ENCODE results near the gene CYB5R3. TPM values are rescaled to one million over a fixed set of nuclear protein-coding genes. Genes with fewer than 3 reads are reported as not detected.

Gene CYB5R3
- total and polyA plus RNA-seq, 2 donors (not counting 3 experiments of a cell fraction or from before 2014, with no cell fraction given), result 217 to 263 TPM

DNA sequence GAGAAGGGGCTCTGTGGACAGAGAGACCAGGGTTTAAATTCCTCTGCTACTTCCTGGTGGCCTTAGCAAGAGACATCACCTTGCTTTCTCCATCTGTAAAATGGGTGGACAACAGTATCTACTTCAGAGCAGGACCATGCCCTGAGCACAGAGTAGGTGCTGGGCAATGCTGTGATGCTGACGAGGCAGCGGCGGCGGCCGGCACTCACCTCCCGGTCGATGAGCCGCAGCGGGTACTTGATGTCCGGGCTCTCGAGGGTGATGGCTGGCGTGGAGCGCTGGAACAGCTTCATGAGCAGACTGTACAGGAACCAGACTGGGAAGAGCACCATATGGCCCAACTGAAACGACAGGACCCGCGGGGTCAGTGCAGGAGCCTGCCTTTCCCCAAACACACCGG lies 12.7 kb downstream of the CYB5R3 start:
- dilution Hi-C loops (cut with MboI; ENCODE audit: extremely low pct_ligation_motif_present, low sequenced_read_pairs) (no loop called here), intact Hi-C loops (cut with micrococcal nuclease) (no loop called here)
- no peaks in the 10 kb centered on the region for H3K27me3 ChIP-seq (ENCODE audit: control insufficient read depth in 2 of 2, insufficient read depth in 2 of 2, low read length in 2 of 2)
- no peak overlapping the region for H3K4me3 ChIP-seq (replicated peaks in 1 of 3; ENCODE audit: insufficient read depth in 1 of 3, low read depth in 1 of 3, low read length in 3 of 3)
- ChIA-PET POLR2A (no interaction called here), CTCF (interaction anchor here (1.3 to 1.6 kb wide), 2 partner anchors 15 to 22 kb away, joined by 4 to 15 read pairs; partner anchors contain the start of gene POLDIP3)
- no peak overlapping the region for H3K4me2 ChIP-seq (ENCODE audit: insufficient read depth, low read length)
- no TSS peak for BruUV-seq (replicated peaks)
- no peaks in the 10 kb centered on the region for H4K20me1 ChIP-seq (replicated peaks; ENCODE audit: control insufficient read depth, extremely low read depth, insufficient read depth, low read length)
- H3K79me2 ChIP-seq (ENCODE audit: control insufficient read depth, insufficient read depth, low read length), result peaks cover 23% of the 10 kb centered on the region
- H3K36me3 ChIP-seq (ENCODE audit: control insufficient read depth in 2 of 2, extremely low read depth in 1 of 2, insufficient read depth in 2 of 2, low read length in 2 of 2), result peaks cover 15 to 18% of the 10 kb centered on the region in 2 experiments
- H2AFZ ChIP-seq (ENCODE audit: low read depth, low read length), result no peak overlapping the region
- no peaks in the 10 kb centered on the region for H3K9me3 ChIP-seq (replicated peaks; ENCODE audit: control insufficient read depth, insufficient read depth, low read length)
- no peak overlapping the region for H3K9ac ChIP-seq (replicated peaks; ENCODE audit: extremely low read depth, insufficient read depth, low read length)
- DNase-seq (ENCODE audit: low read depth, low spot score), result no peak
- TF ChIP-seq, protein P1, sequence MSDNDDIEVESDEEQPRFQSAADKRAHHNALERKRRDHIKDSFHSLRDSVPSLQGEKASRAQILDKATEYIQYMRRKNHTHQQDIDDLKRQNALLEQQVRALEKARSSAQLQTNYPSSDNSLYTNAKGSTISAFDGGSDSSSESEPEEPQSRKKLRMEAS (IDR thresholded peaks at IDR 0.05; ENCODE audit: insufficient read depth, insufficient read length), result no peak
- TF ChIP-seq JUN (IDR thresholded peaks at IDR 0.05; ENCODE audit: borderline replicate concordance, insufficient read depth, insufficient read length, low read depth) (no peak), EZH2 (IDR thresholded peaks at IDR 0.05; ENCODE audit: borderline replicate concordance, low read depth, low read length, severe bottlenecking) (no peak), MYC (IDR thresholded peaks at IDR 0.05; ENCODE audit: low read depth, low read length) (no peak), POLR2A (IDR thresholded peaks at IDR 0.05; ENCODE audit: low read depth, low read length) (no peak), FOS (IDR thresholded peaks at IDR 0.05; ENCODE audit: borderline replicate concordance, insufficient read depth, low read length) (no peak), GATA2 (IDR thresholded peaks at IDR 0.05; ENCODE audit: insufficient read depth, insufficient read length, low read depth, low read length) (no peak), POLR2AphosphoS5 (IDR thresholded peaks at IDR 0.05; ENCODE audit: insufficient read depth, low read depth, low read length) (no peak)
- TF ChIP-seq, protein P2, sequence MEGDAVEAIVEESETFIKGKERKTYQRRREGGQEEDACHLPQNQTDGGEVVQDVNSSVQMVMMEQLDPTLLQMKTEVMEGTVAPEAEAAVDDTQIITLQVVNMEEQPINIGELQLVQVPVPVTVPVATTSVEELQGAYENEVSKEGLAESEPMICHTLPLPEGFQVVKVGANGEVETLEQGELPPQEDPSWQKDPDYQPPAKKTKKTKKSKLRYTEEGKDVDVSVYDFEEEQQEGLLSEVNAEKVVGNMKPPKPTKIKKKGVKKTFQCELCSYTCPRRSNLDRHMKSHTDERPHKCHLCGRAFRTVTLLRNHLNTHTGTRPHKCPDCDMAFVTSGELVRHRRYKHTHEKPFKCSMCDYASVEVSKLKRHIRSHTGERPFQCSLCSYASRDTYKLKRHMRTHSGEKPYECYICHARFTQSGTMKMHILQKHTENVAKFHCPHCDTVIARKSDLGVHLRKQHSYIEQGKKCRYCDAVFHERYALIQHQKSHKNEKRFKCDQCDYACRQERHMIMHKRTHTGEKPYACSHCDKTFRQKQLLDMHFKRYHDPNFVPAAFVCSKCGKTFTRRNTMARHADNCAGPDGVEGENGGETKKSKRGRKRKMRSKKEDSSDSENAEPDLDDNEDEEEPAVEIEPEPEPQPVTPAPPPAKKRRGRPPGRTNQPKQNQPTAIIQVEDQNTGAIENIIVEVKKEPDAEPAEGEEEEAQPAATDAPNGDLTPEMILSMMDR (IDR thresholded peaks at IDR 0.05; ENCODE audit: extremely low read depth in 1 of 2, insufficient read depth in 1 of 2, low read depth in 1 of 2, low read length in 2 of 2), result no peak
- peaks cover 12% of the 10 kb centered on the region for H3K4me1 ChIP-seq (ENCODE audit: control insufficient read depth, extremely low read depth, insufficient read depth, low read length)
- no peaks in the 10 kb centered on the region for H3K9me1 ChIP-seq (replicated peaks; ENCODE audit: control insufficient read depth, extremely low read depth, insufficient read depth, low read length)
- H3K27ac ChIP-seq (ENCODE audit: insufficient read depth, low read depth, low read length), result no peak overlapping the region
- FAIRE-seq, result no peak

All from endothelial cell of umbilical vein (primary cell).